Stimulated activated CD4-positive, alpha-beta T cell treated with anti-CD3 and anti-CD28 coated beads, Interleukin-1b, Interleukin-23, amount 100 ng/mL, for 48 hours (primary cell): Measurements from ENCODE around the gene MICAL1.

Experiments used
- DNase-seq: peaks from one replicate; pipeline ENCODE4 v3.0.0-alpha.2; 2020

MICAL1 gene

GRCh38 chr6:109453156-109453555 is 2.4 kb downstream of the MICAL1 start:
- DNase-seq = no peak

GRCh38 chr6:109452181-109452580 is 3.4 kb downstream of the MICAL1 start:
- no peak for DNase-seq

- DNase-seq = no peak
Observed at GRCh38 chr6:109451376-109451775, 4.2 kb downstream of the MICAL1 start.

GRCh38 chr6:109450801-109451200 is 4.8 kb downstream of the MICAL1 start:
- DNase-seq = no peak

GRCh38 chr6:109449795-109450673 is 5.5 kb downstream of the MICAL1 start:
- no peak for DNase-seq

- DNase-seq = no peak
Observed at GRCh38 chr6:109449064-109449794, 6.3 kb downstream of the MICAL1 start.

- DNase-seq = no peak
Observed at GRCh38 chr6:109448615-109449014, 7.0 kb downstream of the MICAL1 start.

- no peak for DNase-seq
Observed at GRCh38 chr6:109447878-109448555, 7.6 kb downstream of the MICAL1 start.

GRCh38 chr6:109447087-109447486 is 8.5 kb downstream of the MICAL1 start:
- no peak for DNase-seq

GRCh38 chr6:109446541-109446940 is 9.0 kb downstream of the MICAL1 start:
- DNase-seq = no peak

GRCh38 chr6:109446072-109446471 is 9.5 kb downstream of the MICAL1 start:
- DNase-seq = no peak

- no peak for DNase-seq
Observed at GRCh38 chr6:109445382-109445781, 10.2 kb downstream of the MICAL1 start.

GRCh38 chr6:109443425-109443950 is 12.1 kb downstream of the MICAL1 start:
- no peak for DNase-seq

- DNase-seq = no peak
Observed at GRCh38 chr6:109442393-109442924, 13.1 kb downstream of the MICAL1 start.

- no peak for DNase-seq
Observed at GRCh38 chr6:109441069-109441816, 14.3 kb downstream of the MICAL1 start.

GRCh38 chr6:109440331-109441068 is 15.1 kb downstream of the MICAL1 start, which contains the start of the genes PPIL6 and SMPD2:
Gene PPIL6 (minus strand): TSS chr6:109440628. CDS start chr6:109440590, 38 bp downstream.
Gene SMPD2 (plus strand): TSS chr6:109440724. CDS start chr6:109441122, 398 bp downstream.
- DNase-seq = peak; percentile 74

- no peak for DNase-seq
Observed at GRCh38 chr6:109436041-109436440, 19.5 kb downstream of the MICAL1 start.

- DNase-seq = no peak
Observed at GRCh38 chr6:109434456-109434855, 21.1 kb downstream of the MICAL1 start.

- DNase-seq = no peak
Observed at GRCh38 chr6:109429496-109429895, 26.1 kb downstream of the MICAL1 start.

GRCh38 chr6:109428889-109429477 is 26.6 kb downstream of the MICAL1 start:
- no peak for DNase-seq

GRCh38 chr6:109424946-109425345 is 30.6 kb downstream of the MICAL1 start:
- DNase-seq = no peak
